ENCODE measurements around the gene CDSN.

Gene CDSN

GRCh38 chr6:31125586-31126363 lies 5.5 kb upstream of the CDSN start:
- Histone ChIP-seq H3K4me3 (replicated peaks; ENCODE audit: insufficient read depth, low read length) (no peak overlapping the region), H3K27me3 (ENCODE audit: insufficient read depth, poor library complexity, severe bottlenecking) (peaks cover 5% of the 10 kb centered on the region), H3K27ac (replicated peaks) (no peak overlapping the region)
- no peak for DNase-seq (ENCODE audit: low read depth in 1 of 2, low spot score in 1 of 2)
- TF ChIP-seq SPI1 (IDR thresholded peaks at IDR 0.05; ENCODE audit: borderline replicate concordance, low read depth): no peak
- TF ChIP-seq CTCF (IDR thresholded peaks at IDR 0.05; ENCODE audit: insufficient read depth, low read length): no peak
- no peak for TF ChIP-seq POLR2AphosphoS5 (IDR thresholded peaks at IDR 0.05; ENCODE audit: low read depth)
- TF ChIP-seq REST (IDR thresholded peaks at IDR 0.05; ENCODE audit: insufficient replicate concordance, low read depth): no peak
- TF ChIP-seq GABPA (IDR thresholded peaks at IDR 0.05; ENCODE audit: low read depth): no peak

- TF ChIP-seq CTCF (IDR thresholded peaks at IDR 0.05; ENCODE audit: insufficient read depth, low read length): no peak
- TF ChIP-seq GABPA (IDR thresholded peaks at IDR 0.05; ENCODE audit: low read depth): no peak
- no peak for TF ChIP-seq SPI1 (IDR thresholded peaks at IDR 0.05; ENCODE audit: borderline replicate concordance, low read depth)
- TF ChIP-seq POLR2AphosphoS5 (IDR thresholded peaks at IDR 0.05; ENCODE audit: low read depth): no peak
- no peak for TF ChIP-seq REST (IDR thresholded peaks at IDR 0.05; ENCODE audit: insufficient replicate concordance, low read depth)
- Histone ChIP-seq H3K27ac (replicated peaks) (no peak overlapping the region), H3K27me3 (ENCODE audit: insufficient read depth, poor library complexity, severe bottlenecking) (peaks cover 5% of the 10 kb centered on the region), H3K4me3 (replicated peaks; ENCODE audit: insufficient read depth, low read length) (no peak overlapping the region)
- DNase-seq (ENCODE audit: low read depth in 1 of 2, low spot score in 1 of 2): no peak
These were observed 4.9 kb upstream of the CDSN start for GRCh38 chr6:31125162-31125561.

GRCh38 chr6:31122791-31123706 lies 2.8 kb upstream of the CDSN start:
- H3K27me3 ChIP-seq (ENCODE audit: insufficient read depth, poor library complexity, severe bottlenecking): no peaks in the 10 kb centered on the region
- no peak overlapping the region for H3K27ac ChIP-seq (replicated peaks)
- DNase-seq (ENCODE audit: low read depth in 1 of 2, low spot score in 1 of 2): no peak
- TF ChIP-seq CTCF (IDR thresholded peaks at IDR 0.05; ENCODE audit: insufficient read depth, low read length) (no peak), GABPA (IDR thresholded peaks at IDR 0.05; ENCODE audit: low read depth) (no peak), REST (IDR thresholded peaks at IDR 0.05; ENCODE audit: insufficient replicate concordance, low read depth) (no peak), SPI1 (IDR thresholded peaks at IDR 0.05; ENCODE audit: borderline replicate concordance, low read depth) (no peak), POLR2AphosphoS5 (IDR thresholded peaks at IDR 0.05; ENCODE audit: low read depth) (no peak)
- no peak overlapping the region for H3K4me3 ChIP-seq (replicated peaks; ENCODE audit: insufficient read depth, low read length)
